Activated CD8-positive, alpha-beta memory T cell treated with anti-CD3 and anti-CD28 coated beads, Interleukin-2, amount 50 U/mL, for 24 hours (primary cell): ENCODE results near the gene GLRX2.
"Not testable (repeated sequence)": the region's sequence is repeated elsewhere in the genome, so short reads cannot be mapped to it uniquely, and the experiment has no call there.

Experiments
- DNase-seq: peaks from one replicate; pipeline ENCODE4 v3.0.0-alpha.2; 2020; ENCODE audit errors: extremely low read depth

Gene GLRX2, protein sequence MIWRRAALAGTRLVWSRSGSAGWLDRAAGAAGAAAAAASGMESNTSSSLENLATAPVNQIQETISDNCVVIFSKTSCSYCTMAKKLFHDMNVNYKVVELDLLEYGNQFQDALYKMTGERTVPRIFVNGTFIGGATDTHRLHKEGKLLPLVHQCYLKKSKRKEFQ

DNA sequence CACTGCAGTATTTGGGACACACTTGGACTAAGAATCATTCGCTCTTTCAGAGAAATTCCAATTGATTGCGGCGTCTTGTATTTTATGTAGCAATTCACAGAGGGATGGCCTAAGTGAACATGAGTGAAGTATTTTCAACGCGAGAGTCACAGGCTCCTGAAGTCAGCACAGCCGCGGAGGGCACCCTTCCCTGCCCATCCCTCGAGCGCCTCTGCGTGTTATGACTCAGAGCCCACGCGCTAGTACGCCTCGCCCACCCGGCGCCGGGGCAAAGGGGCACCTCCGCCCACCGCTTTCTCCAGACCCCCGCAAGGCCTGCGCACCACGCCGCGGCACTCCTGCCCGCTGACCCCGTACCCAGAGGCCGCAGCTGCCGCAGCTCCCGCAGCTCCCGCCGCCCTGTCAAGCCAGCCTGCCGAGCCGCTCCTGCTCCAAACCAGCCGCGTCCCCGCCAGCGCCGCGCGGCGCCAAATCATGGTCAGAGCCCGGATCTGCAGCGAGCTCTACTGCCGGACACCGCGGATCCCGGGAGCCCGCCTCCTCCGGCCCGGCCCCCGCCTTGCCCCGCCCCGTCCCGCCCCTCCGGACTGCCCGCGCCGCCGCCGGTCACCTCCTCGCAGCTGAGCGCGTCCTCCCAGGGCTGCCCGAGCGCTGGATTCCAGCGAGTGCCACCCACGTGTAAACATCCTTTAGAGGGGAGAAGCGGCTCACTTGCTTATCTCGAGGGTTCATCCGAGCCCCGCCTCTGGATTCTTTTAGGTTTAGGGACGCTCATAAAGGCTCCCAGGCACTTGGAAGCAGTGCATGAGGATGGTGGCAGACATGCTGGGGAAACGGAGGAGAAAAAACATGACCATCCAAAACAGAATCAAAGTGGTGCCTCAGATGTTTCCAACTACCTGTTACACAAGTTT is at the start of gene GLRX2:
TSS of gene GLRX2 (minus strand) at position 508 of the 914 bp plus-strand sequence. CDS start at position 476, 32 bp downstream.
- DNase-seq: peak; percentile 23

DNA sequence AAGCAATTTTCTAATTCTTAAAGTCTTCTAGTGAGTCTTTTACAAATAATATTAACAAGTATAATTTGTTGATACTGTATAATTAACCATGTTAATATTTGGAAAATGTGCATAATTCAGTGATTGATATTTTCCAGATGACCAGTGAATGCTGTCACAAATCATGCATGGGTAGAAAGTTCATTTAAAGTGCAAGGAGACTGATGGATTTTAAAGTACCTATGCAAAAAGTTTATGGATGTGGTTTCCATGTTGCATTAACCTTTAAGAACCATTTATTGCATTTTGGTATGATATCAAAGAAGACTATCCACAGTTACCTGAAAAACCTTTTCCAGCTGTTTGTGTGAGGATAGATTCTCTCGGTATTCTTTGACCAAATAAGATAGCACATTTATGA is 39.8 kb upstream of the GLRX2 start:
- DNase-seq: no peak

DNA sequence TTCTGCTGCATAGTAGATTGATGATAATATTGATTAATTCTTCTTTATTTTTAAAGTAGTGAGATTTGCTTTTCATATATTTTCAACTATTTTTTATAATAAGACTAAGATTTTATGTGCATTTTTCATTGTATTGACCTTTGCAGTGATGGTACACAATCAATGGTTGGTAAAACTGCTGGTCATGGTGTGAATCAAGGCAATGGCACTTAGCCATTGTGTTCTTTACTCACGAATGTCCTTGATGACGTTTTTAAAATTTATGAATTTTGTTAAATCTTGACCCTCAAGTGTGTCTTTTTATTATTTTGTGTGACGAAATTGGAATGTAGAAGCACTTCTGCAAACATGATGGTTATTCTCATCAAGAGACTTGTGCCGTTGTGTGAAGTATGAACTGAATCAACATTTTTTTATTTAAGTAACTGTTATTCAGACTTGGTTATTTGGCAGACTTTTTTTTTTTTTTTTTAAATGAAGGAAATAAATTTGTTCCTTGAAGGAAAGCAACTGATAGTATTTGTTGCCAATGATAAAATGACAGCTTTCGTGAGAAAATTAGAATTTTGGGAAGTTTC is 39.2 kb upstream of the GLRX2 start:
- no peak for DNase-seq

DNA sequence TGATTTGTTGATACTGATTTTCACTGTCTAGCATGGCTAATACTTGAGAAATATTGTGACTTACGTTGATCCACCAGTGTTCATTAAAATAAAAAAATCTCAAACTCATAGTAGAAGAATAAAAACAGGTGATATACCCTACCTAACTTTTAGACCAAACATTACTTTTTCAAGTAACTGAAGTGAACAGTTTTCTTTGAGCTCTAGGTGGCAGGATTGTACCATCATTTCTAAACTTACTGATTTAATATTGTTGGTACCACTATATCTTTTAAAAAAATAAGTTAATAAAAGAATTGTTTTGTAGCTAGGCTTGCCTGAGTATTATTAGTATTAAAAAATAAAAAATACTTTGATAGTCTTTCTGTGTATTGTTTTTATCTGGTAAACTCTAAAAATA is 38.1 kb upstream of the GLRX2 start:
- no peak for DNase-seq

DNA sequence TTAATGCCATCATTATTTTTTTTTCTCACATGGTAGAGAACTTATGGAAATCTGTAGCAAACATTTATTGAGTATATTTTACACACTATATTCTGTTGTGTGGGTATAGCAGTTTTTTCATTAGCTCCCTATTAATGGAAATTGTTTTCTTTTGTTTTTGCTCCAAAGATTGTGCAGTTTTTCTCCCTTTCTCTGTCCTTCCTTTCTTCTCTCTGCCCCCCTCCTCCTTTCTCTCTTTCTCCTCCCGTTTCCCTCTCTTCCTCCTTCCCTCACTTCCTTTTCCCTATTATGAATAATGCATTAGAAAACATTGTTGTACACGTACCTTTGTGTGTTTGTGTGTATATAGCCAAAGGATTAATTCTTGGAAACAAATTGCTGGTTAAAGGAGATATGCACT is 37.2 kb upstream of the GLRX2 start:
- no peak for DNase-seq

DNA sequence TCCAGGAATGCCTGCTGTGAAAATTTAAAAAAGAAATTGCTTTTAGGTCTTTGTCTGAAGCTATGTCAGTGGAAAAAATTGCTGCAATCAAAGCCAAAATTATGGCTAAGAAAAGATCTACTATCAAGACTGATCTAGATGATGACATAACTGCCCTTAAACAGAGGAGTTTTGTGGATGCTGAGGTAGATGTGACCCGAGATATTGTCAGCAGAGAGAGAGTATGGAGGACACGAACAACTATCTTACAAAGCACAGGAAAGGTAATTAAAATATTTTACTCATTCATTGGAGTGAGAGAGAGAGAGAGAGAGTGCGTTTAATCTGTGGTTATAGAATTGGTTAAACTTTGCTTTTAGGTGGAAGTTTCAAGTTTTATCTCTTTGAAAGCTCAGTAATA is 36.6 kb upstream of the GLRX2 start:
- no peak for DNase-seq

DNA sequence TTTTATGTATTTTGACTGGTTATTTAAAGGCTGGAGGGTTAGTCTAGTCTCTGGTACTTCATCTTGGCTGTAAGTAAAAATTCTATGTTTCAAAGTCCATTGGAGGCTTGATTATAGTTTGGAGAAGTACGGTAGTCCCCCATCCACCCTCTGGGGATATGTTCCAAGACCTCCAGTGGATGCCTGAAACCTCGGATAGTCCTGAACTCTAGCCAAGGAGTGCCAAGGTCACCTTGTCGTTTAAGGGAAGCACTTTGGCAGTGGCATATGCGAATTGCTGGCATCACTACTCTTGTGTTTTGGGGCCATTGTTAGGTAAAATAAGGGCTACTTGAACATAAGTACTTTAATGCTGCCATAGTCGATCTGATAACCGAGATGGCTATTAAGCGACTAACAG is 35.0 kb upstream of the GLRX2 start:
- no peak for DNase-seq

DNA sequence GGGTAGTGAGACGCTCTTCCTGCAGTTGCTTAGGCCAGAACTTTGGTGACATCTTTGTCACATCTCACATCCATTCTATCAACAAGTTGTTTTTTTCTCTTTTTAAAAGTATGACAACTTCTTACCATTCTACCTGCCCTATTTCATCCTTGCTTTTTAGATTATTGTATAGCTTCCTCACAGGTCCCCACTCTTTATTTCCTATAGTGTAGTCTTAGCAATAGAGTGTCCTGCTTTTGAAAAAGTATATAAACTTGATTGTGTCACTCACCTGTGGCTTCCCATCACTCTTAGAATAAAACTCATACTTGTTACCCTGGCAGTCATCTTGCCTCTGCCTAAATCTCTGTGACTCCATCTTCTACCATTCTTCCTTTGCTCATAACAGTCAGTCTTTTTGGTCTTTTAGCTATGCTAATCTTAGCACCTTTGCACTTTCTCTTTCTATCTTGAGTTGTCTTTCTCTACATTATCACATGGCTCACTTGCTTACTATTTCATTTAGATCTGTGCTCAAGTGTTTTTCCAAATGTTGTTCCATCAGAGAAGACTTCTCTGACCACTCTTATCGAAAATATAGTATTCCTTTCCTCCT is 26.1 kb upstream of the GLRX2 start:
- no peak for DNase-seq

DNA sequence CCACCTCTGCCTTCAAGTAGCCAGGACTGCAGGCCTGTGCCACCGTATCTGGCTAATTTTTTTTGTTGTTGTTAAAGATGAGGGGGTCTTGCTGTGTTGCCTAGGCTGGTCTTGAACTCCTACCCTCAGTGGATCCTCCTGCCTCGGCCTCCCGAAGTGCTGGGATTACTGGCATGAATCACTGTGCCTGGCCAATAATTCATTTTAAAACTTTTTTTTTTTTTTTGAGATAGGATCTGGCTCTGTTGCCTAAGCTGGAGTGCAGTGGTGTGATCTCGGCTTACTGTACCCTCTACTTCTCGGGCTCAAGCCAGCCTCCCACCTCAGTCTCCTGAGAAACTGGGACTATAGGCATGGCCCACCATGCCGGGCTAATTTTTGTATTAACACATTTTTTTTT is 20.2 kb upstream of the GLRX2 start:
- no peak for DNase-seq

DNA sequence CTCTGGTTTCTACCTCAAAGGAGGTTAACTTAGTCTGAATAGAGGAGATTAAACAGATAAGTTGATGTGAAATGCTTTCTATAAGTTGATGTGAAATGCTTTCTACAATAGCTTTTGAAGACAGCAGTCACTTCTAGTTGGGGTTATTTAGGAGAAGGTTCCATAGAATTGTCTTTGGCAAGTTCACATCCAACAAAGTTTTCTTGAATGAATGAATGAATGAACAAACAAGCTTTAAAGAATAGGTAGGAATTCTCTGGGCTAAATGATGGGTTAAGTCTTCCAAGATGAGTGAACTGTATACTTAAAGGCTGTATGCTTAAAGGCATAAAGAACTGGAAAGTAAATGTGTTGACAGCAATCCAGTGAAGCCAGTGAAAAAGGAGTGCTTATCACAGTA is 18.5 kb upstream of the GLRX2 start:
- DNase-seq: no peak

DNA sequence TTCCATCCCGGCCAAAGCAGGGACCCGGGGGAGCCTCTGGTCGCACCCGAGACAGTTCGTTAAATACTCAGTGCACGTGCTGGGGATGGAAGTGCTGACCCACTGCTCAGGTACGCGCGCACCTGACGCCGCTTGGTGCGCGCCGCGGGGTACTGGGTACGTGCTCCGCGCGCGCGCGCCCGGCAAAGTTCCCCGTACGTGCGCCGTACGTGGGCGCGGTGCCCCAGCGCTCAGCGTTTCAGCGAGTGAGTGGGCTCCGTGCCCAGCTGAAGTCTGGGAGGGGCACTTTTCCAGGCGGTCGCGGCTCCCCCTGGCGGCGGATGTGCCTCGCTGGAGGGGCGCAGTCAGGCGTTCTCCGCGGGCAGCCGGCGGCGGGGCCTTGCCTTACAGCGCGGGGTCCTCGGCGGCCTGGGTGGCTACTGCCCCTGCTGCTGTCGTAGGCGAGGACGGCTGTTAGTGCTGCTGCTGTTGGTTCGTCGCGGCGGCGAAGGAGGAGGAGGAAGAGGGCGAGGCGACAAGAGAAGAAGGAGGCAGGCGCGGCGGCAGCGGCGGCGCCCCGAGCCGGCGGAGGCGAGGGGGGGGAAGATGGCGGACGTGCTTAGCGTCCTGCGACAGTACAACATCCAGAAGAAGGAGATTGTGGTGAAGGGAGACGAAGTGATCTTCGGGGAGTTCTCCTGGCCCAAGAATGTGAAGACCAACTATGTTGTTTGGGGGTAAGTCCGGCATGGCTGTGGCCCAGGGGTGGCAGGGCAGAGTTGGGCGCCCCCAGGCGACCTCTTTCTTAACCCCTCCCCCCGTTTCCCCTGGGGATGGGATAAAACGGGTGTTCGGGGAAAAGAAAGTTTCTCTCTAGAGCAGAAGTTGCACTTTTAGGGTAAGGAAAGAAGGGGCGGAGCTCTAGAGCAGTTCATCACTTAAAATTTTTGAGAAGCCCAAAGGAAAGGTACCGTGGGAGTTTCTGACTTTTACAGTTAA is 16.7 kb upstream of the GLRX2 start, which contains the start of gene CDC73:
TSS of gene CDC73 (plus strand) at position 416 of the 978 bp plus-strand sequence. CDS start at position 586, 170 bp downstream.
- peak; percentile 96 for DNase-seq

DNA sequence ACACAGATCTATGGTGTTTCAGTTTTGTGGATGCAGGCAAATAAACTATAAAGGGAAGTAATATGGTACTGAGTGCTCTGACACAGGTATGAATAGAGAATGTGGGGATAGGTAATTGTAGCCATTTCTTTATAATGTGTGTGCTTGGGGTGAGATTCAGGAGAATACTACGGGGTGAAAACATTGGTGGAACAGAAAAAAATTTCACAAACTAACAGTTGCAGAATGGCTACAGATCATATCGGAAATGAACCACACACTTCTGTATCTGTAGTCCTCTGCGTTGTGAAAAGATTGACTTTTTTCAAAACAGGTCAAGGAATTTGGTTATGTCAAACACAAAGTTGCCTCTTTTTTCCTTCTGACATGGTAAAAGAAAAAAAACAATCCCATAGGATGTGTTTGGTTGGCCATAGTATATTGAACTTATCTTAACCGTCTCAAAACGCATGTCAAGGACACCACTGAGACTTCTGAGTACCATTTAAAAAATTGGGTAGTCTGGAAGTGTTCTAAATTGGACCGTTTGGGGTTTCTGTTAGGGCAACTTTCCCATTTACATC is 15.5 kb upstream of the GLRX2 start:
- DNase-seq: no peak

DNA sequence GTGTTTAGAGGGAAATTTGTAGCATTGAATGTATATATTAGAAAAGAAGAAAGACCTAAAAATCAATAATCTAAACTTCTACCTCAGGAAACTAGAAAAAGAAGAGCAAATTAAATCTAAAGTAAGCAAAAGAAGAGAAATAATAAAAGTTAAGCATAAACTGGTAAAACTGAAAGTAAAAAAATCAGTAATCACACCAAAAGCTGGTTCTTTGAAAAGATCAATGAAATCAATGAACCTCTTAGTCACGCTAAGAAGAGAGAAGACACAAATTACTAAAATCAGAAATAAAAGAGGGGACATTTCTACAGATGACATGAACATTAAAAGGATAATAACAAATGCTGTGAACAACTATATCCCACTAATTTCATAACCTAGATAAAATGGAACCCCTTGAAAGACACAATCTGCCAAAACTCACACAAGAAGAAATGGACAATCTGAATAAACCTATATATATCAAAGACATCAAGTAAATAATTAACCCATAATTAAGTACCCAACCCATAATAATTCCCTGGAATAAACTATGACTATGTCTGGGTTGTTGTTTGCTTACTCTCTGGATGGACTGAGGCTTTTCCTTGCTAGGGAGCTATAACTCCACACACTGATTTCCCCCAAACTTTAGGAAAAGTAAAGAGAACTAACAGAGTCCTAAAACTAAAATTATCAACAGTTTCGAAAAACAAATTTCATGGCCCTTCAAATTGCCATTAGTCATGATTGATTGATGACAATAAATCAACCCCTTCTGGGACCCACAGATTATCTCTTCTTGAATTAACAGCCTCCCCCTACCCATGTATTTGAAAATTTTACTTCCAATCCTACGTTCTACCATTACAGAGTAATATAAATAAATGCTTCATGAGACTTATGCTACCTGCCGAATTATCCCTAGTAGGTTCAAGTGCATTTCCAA is 13.9 kb upstream of the GLRX2 start:
- no peak for DNase-seq

DNA sequence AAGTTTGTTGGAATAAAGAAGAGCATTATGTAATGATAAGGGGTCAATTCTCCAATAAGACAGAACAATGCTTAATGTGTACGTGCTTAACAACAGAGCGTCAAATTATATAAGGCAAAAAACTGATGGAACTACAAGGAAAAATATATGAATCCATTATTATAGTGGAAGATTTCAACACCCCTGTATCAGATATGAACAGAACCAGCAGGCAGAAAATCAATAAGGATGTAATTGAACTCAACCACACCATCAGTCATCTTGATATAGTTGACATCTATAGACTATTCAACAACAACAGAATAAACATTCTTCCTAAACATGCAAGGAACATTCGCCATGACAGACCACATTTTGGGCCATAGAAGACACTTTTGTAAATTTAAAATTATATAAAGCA is 13.0 kb upstream of the GLRX2 start:
- no peak for DNase-seq

DNA sequence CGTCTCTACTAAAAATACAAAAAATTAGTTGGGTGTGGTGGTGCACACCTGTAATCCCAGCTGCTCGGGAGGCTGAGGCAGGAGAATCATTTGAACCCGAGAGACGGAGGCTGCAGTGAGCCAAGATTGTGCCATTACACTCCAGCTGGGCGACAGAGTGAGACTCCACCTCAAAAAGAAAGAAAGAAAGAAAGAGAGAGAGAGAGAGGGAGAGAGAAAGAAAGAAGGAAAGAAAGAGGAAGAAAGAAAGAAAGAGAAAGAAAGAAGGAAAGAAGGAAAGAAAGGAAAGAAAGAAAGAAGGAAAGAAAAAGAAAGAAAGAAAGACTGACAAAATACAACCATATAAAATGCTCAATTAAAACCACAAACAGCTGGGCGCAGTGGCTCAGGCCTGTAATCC is 12.0 kb upstream of the GLRX2 start:
- not testable (repeated sequence) for DNase-seq

DNA sequence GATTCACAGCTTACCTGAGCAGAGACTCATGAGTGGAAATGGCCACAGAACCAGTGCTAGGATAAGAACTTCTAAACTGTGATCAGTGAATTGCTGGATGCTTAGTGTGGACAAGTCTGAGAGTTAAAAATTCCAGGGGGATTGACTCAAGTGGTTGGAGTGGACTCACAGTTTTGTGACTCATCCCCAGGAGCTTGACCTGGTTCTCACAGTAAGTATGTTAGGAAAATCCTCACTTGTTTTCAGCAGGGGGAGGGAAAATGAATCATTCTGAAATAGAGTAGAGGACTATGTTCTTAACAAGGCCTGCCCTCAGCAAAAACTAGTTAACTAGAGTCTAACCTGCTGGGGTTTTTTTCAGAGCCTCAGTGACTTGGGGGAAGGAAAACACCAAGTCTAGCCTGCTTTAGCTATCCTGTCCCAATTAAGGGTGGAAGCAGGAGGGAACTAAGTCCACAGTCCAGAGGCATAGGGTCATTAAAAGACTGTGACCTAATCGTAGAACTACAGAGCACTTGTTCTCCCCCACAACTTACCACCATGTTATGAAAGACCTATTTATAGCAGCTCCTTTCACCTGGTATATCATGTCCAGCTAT is 10.5 kb upstream of the GLRX2 start:
- DNase-seq: no peak

DNA sequence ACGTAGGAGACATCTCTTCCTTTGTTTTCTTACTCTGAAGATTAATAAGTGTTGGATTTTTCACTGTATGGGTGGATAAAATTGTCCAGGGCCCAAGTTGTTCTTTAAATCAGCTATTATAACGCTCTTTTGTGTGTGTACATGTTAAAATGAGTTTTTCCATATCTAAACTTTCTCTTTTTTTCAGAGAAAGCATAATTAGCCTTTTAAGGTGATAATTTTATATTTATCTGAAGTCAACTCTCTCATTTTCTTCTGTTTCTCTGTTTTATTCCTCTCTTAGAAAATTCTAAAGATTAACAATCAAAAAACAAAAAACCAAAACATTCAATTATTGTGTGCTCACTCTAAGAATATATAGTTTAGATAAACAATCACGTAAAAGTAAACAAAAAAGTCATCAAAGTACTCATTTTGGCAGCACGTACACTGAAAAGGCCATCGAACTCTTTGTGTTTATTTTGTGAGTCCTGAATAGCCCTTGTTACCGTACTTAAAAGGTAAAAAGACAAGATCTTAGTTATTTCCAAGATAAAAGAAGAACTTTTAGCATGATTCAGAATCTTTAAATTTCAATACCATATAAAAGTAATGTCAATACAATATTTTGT is 9.4 kb upstream of the GLRX2 start:
- DNase-seq: no peak

DNA sequence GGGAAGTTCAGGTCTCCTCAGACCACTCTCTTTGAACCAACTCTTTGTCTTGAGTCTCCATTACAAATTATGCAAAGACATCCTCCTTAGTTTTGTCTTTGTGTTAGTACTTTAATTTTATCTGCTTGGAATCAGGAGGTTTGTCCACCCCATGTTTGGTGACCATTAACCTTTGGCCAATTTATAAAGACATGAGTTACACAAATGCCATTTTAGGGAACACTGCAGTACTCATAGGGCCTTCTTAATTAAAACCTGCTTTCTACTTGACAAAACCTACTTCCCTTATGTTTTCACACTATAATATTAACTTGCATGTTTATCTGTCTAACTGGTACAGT is 8.7 kb upstream of the GLRX2 start:
- DNase-seq: no peak
